NCI-H1092 treated with DMSO at 0.1 percent for 48 hours (cell line): ENCODE data around the gene STK33.

Source experiments
- DNase-seq: peaks from one replicate; lab custom pipeline; 2025; lab: John Stamatoyannopoulos, UW

Gene STK33

DNA sequence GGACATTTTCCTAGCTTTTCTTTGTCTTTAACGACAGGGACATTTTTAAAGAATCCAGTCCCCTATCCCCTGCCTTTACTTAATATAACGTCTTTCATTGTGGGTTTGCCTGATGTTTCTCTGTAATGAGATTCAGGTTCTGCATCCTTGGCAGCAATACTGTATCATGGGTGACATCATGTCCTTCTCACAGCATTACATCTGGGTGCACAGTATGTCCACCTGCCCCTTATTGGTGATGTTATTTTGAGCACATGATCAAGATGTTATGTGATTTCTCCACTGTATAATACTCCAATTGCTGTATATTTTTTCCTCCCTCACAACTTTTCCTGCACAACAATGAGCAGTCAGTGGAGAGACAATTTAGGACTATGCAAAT is 9.7 kb upstream of the STK33 start:
- no peak for DNase-seq

DNA sequence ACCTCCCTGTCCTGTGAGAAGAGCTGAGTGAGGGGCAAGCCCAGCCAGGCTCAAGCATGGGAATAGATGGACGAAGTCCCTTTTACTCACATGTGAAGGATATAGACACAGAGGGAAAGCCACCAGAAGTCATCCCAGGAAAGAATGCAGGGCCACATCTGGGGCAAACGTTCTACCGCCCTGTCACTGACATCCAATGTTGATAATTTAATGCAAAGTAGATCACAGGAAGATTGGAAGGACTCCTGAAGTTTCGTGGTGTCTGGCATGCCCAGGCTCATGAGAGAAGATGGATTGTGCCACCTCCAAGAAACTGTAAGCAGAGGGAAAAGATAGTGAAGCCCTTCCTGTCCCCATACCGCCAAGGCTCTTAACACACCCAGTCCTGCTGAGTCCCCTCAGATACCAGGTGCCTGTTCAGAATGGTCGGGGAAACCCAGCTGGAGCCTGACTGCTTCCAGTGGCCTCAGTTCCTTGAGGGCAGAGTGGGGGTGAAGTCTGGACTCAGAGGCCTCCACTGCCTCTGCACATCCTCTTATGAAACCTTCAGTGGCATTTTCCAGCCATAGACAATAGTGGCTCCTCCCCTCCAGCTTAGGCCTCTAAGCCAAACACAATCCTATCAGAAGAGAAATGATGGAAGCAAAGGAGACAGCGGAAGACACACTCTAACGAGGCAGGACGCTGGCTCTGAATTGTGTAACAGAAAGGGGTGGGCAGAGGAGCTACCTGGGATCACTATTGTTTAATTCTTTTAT is 7.5 kb upstream of the STK33 start:
- no peak for DNase-seq

DNA sequence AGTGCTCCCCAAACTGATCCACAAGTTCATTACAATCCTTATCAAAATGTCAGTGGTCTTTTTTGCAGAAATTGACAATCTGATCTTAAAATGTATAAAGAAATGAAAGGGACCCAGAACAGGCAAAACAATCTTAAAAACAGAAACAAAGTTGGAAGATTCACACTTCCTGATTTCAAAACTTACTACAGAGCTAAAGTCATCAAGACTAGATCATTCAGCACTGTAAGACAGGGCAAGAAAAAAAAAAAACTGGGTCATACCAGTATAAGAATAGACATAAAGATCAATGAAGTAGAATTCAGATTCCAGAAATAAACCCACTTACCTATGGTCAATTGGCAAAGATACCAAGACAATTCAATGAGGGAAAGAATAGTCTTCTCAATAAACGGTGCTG is 4.5 kb upstream of the STK33 start:
- no peak for DNase-seq

DNA sequence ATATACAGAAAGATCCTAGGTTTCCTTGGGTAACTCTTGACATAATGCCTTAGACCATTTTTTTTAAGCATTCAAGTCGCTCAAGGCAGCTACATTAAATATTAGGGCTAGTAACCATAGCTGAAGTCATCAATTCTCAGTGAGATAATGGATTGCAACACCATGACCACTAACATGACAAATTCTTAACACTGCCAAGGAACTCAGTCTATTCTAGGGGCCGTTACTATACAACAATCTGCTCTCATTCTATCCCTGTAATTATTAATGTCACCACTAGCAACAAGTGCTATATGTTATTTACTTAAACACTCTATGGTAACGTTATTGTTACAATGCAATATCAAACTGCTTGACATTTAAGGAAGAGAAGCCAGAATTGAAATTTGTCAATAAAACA is 3.2 kb upstream of the STK33 start:
- DNase-seq = no peak

DNA sequence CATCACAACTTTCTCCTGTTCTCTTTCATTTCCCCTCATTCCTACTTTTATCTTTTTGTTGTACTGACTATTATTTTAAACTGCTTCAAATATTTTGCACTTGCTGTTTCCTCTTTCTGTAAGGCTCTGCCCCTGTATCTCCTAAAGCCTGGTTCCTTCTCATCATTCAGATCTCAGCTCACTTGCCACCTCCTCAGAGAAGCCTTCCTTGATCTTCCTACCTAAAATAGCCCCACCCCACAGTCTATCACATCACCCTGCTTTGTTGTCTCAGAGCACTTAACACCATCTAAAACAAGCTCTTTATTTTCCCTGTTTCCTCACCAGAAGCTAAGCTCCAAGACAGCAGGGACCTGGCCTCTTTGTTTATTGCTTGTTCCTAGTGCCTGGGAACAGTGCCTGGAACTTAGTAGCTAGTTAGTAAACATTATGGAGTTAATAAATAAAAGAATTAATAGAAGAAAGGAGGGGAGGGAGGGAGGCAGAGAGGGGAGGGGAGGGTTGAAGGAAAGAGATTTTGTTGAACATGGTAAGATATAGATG is 2.5 kb upstream of the STK33 start:
- no peak for DNase-seq

DNA sequence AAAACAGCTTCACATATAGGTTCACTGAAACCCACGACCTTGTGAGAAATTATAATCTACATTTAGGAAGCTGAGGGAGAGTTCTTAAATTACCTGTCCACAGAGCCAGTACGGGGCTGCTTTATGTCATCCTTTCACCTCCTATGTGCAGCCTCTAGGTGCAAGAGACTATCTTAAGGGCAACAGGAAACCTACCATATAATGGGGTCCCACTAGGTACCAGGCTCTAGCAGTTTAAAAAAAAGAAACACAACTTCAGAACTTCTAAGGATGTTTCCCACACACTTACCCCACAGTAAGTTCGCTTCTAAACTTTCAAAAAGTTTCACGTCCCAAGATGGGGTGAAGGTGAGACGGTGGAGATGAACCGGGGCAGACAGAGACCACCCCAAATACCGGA is 573 bp downstream of the STK33 start:
- no peak for DNase-seq

DNA sequence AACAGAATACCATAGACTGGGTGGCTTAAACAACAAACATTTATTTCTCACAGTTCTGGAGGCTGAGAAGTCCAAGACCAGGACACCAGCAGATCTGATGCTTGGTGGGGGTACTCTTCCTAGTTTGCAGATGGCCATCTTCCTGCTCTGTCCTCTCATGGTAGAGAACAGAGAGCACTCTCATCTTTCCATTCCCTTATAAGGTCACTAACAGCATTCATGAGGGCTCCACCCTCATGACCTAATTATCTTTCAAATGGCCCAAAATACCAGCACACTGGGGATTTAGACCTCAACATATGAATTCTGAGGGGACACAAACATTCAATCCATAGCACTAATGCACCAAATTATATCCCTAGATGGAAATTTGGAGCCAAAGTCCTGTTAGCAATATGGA is 6.1 kb downstream of the STK33 start:
- no peak for DNase-seq

DNA sequence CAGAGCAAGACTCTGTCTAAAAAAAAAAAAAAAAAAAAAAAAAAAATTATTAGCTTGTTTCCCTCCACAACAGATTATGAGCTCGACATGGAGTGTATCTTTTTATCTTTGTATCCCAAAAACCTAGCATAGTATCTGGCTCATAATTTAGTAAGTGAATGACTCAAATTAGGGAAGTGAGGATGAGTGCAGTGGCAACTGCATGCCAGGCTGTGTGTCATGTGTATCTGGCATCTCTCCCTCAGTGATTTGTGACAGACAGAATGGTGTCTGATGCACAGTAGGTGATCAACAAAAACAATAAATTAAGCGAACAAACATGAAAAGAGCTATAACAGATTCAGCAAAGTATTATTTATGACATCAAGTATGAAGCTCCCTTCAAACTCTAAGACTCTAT is 7.2 kb downstream of the STK33 start:
- DNase-seq = no peak

DNA sequence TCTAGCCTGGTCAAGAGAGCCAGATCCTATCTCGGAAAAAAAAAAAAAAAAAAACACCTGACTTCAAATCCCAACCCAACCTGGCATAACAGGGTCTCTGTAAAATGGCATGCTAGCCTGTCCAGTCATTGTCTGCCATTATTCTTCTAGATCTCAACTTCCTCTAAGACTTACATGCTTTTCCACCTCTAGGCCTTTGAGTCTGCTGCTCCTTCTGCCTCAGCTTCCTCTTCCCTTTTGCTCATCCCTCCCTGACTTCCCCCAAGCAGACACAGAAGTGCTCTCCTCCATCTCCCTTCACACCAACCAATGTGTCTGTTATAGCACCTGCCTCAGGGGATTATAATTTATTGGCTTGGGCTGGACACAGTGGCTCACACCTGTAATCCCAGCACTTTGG is 7.8 kb downstream of the STK33 start:
- no peak for DNase-seq

DNA sequence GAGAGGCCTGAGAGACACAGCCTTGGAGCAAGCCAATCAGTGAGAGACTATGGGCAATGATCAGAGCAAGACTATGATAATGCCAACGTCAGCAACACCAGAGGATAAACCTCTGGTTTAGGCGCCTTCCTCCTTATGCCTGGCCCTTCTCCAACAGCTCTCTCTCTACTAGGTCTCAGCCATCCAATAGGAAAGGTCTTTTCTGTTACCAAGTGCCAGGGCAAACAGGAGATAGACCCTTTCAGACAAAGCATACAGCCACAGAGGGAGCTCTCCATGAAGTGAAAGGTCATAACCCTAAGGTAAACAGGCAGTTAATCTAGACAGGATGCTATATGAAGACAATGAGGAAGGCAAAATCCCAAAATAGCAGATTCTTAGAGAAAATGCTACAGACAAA is 9.5 kb downstream of the STK33 start:
- DNase-seq = peak; percentile 88

DNA sequence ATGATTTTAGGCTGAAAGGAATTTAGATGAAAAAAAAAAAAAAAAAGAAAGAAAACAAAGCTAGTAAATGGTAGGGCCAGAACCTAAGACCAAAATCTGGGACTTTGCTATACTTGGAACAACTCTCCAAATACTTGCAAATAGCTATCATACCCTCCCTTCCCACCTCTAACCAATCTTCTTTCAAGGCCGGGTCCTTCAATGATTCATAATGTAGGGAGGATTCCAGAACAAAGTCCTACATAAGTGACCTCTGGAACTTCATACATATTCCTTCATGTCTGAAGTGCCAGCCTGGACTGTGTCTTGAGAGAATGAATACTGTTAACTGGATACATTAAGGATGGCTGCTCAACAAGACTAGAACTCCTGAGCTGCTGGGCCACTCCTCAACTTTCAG is 9.9 kb downstream of the STK33 start:
- no peak for DNase-seq

DNA sequence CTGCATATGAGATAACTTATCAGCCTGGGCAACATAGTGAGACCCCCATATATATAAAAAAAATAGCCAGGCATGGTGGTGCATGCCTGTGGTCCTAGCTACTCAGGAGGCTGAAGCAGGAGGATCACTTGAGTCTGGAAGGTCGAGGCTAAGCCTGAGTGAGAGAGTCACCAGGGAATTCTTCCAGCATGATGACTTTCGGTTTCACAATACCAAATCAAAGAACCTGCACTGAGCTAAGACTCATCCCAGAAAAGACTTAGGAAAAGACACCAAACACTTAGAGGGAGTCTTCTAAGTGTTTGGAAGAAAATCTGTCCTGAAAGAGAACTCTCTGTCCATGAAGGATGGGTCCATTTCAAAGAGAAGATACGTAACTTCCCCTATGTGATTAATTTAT is 12.7 kb downstream of the STK33 start:
- no peak for DNase-seq

DNA sequence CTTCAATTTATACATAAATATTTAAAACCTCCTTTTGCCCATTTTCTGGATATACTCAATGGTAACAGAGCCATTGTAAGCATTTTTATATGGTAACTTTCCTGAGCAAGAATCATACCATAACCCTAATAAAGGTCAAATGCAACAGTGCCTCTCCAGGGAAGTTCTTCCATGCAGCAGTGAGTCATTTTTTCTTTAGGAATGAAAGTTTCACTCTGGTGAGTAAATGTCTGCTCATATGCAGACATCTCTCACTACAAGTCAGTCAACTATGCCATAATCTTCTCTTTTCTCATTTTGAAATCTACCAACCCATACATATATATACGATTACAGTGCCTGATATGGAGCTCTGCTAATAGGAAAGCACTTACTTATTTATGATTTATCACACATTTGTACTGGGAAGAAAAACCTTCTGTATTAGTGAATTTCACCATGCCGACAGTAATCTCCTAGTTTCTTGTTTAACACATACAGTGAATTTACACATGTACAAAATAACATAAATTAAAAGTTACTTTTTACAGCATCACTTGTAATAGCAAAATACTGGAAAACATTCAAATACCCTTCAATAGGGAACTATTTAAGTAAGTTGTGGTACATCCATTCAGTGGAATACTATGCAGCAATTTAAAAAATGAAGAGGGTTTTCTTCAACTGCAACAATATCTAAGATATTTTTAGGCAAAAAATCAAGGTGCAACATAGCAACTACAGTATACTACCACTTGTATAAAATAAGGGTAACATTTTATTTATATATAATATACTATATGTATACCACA is 16.0 kb downstream of the STK33 start:
- DNase-seq = no peak

DNA sequence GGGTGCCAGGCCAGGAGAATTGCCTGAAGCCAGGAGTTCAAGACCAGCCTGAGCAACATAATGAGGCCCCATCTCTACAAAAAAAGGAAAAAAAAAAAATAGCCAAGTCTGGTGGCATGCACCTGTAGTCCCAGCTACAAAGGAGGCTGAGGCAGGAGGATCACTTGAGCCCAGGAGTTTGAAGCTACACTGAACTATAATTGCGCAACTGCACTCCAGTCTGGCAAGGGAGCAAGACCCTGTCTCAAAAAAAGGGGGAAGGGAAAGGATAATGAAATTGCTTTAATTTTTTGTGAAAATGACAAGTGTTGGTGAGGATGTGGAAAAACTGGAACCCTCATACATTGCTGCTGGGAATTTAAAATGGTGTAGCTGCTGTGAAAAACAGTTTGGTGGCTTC is 19.2 kb downstream of the STK33 start:
- no peak for DNase-seq

DNA sequence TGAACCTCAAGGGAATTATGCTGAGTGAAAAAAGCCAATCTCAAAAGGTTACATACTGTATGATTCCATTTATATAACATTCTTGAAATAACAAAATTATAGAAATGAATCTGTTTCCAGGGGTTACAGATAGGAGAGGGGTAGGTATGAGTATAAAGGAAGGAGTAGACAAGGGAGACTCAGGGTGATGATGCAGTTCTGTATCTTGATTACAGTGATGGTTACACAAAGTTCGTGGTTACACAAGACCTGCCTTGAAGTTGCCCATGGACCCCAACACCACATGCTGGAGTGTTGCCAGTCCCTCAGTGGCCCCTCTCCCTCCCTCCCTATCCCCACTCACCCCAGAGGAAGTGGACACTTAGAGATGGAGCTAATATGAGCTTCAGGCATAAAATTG is 20.3 kb downstream of the STK33 start:
- no peak for DNase-seq

DNA sequence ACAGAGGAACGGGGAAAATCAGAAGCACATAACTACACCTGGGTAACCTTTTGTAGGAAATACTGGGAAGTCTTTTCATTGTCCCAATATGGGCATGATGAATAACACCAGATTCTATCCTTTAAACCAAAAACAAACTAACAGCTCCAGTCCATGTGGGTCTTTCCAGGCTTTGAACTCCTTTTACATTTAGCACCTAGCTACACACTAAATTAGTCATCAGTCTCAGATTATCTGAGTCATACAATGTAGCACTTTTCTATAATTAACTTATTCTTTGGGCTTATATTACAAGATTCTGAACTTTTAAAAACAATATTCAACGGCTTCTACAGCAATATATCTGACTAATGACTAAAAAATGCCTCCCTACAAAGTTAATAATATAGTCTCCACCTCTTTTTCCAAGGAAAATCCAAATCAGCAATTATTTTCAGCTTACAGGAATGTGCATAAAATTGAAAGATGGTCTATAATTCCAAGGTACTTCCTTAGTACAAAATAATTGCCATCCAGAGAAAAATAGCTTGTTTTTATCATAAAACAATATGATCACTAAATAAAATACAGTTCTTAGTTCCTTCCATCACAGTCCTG is 26.3 kb downstream of the STK33 start:
- no peak for DNase-seq

DNA sequence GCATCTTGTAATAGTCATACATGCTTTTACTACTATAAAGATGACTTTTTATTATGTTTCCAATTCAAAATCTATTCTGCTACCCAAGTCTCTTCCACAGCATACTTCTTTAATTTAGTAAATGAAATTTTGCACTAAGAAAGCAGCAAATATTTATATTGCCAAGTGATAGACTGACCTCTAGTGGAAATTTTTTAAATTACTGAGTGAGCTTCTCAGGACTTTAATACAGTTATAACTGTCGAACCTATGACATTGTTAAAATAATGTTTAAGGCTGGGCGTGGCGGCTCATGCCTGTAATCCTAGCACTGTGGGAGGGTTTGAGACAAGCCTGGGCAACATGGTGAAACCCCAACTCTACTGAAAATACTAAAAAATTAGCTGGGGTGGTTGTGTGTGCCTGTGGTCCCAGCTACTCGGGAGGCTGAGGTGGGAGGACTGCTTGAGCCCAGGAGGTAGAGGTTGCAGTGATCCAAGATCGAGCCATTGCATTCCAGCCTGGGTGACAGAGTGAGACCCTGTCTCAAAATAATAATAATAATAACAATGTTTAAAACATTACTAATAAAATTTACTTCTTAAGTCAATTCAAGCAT is 27.3 kb downstream of the STK33 start:
- peak; percentile 48 for DNase-seq

DNA sequence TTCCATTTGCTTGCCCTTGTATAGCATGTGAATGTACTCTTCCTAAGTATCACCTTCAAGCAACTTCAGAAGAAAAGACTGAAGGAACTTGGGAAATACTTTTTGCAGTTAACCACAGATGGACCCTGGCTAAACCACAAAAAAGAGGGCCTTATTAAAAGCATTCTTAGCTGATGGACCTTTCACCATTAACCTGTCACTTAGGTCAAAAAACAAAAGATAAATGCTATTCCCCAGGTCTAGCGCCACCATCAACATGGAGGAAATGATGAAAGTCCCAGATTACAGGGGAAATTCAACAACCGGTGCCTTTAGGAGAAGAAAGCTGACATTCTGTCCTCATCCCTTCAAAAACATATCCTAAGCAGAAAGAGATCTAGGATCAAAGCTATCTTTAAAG is 29.5 kb downstream of the STK33 start:
- no peak for DNase-seq

DNA sequence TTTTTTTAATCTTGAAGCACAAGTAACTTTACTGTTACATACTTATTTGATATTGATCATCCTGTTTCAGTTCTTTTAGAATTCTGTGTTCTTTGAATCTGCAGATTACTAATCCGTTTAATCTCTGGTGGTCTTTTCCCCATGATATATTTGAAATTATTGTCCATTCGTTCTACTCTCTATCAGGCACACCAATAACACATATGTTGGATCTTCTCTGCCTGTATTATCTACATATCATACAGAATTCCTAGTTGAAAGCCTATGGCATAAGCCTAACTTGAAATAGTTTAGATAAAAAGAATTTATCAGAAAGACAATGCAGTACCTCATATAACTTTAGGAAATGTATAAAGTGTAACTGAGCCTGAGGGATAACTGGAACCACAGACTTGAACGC is 32.6 kb downstream of the STK33 start:
- DNase-seq = no peak

DNA sequence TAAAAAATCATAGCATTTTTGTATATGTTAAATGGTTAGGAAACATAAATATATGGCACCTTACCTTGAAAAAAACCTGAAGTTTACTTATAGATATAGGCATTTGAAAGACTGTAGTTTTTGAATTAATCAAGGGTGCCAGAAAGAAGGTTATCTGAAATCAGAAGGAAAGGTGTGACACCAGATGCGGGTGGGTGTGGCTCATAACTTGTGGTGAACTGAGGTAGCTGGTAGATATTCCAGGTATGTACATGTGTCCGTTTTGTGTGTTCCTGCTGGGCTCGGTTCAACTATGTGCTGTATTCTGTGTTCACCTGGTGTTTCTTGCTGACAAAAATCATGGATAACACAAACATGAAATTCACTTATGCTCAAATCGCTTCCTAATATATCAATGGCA is 35.6 kb downstream of the STK33 start:
- no peak for DNase-seq

DNA sequence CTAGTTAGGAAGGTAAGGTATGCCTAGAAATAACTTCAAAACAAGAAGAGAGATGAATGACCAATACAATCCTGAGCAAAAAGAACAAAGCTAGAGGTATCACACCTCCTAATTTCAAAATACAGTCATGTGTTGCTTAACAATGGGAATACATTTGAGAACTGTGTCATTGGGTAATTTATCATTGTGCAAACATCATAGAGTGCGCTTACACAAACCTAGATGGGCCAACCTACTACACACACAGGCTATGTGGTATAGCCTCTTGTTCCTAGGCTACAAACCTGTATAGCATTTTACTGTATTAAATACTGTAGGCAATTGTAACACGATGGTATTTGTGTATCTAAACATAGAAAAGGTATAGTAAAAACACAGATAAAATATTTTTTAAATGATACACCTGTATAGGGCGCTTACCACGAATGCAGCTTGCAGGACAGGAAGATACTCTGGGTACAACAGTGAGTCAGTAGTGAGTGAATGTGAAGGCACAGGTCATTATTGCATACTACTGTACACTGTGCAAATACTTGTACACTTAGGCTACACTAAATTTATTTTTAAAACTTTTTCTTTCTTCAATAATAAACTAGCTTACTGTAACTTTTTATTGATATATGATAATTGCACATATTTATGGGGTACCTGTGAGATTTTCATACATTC is 48.2 kb downstream of the STK33 start:
- DNase-seq = no peak

DNA sequence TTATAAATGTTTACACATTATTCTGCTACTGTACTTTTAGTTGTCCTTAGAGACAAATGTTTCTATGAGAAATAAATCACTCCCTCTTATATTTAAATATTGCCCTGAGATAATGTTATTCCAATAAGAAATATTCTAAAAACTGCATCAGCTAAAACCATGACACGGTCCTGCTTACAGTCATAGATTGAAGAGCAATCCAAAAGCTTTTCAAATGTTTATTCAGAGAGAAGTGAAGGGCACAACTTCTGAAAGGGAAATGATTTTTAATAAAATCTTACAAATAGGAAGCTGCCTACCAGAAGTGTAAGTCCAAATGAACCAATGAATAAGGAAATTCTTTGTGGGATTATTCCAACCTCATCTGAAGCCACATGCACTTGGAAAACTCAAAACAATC is 49.2 kb downstream of the STK33 start:
- DNase-seq = no peak
